GM12878 (cell line): ENCODE measurements around the gene CASK.

Source experiments
- FOS ChIP-seq: IDR thresholded peaks from 3 replicates; pipeline ENCODE4 v1.6.1; 2011; ENCODE audit warnings: borderline replicate concordance; ENCODE audit not compliant: insufficient read length; ENCODE audit errors: extremely low read depth
- FOXK2 ChIP-seq: fragments of 450-650 bp; IDR thresholded peaks from 2 replicates; pipeline ENCODE4 v1.6.1; 2017; ENCODE audit warnings: mild to moderate bottlenecking, moderate library complexity
- HDAC2 ChIP-seq: fragments of 200-600 bp; sonication (generic); IDR thresholded peaks from 2 replicates; pipeline ENCODE4 v1.6.1; 2017
- NR2C1 ChIP-seq: fragments of 450-650 bp; IDR thresholded peaks from 2 replicates; pipeline ENCODE4 v1.6.1; 2017; ENCODE audit warnings: antibody characterized with exemption, mild to moderate bottlenecking, moderate library complexity
- PBX3 ChIP-seq: IDR thresholded peaks from 2 replicates; pipeline ENCODE4 v1.6.1; 2011; ENCODE audit warnings: mild to moderate bottlenecking, low read depth, low read length, moderate library complexity; ENCODE audit not compliant: insufficient replicate concordance
- POLR2AphosphoS5 ChIP-seq: IDR thresholded peaks from 2 replicates; pipeline ENCODE4 v1.6.1; 2011; ENCODE audit warnings: mild to moderate bottlenecking, low read length, inconsistent platforms
- ZSCAN29 ChIP-seq: fragments of 450-650 bp; IDR thresholded peaks from 2 replicates; pipeline ENCODE4 v1.6.1; 2017; ENCODE audit warnings: mild to moderate bottlenecking, moderate library complexity
- TF ChIP-seq, protein P1 (sequence below), 3 experiments: IDR thresholded peaks in 2 of 3; conservative IDR thresholded peaks in 1 of 3; 2 replicates each; pipeline ENCODE4 v1.5.1; 2011; ENCODE audit warnings: low read depth in 3 of 3, low read length in 3 of 3, mild to moderate bottlenecking in 3 of 3, control low read depth in 2 of 3, moderate library complexity in 2 of 3, inconsistent platforms in 1 of 3, mixed read lengths in 1 of 3; ENCODE audit not compliant: control insufficient read depth in 2 of 3, insufficient read depth in 1 of 3; ENCODE audit errors: extremely low read depth in 1 of 3
- TF ChIP-seq, protein P2 (sequence below): IDR thresholded peaks from 2 replicates; pipeline ENCODE4 v1.6.1; 2012; ENCODE audit warnings: low read depth, low read length, improper control_type of control experiment

DNA sequence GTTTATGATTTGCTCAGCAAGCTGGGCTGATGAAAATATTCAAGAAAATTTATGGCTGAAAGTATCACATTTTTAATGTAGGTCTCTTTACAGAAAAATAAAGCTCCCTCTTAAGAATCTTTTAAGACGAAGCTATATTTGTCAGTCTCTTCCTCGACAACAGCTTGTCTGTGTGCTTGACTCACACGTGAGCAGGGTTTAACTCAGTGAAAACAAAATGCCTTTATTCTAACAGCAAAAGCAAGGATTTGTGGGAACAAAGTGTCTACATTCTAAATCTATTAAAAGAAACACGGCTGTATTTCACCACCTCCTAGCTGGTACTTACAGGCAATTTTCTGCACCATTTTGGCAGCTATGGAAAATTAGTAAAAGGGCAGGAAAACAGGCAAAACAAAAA, 400.7 kb downstream of the CASK start:
- no peak for TF ChIP-seq FOXK2
- TF ChIP-seq NR2C1: no peak
- TF ChIP-seq HDAC2: no peak
- TF ChIP-seq FOS: no peak
- TF ChIP-seq PBX3: no peak
- TF ChIP-seq, protein P1, sequence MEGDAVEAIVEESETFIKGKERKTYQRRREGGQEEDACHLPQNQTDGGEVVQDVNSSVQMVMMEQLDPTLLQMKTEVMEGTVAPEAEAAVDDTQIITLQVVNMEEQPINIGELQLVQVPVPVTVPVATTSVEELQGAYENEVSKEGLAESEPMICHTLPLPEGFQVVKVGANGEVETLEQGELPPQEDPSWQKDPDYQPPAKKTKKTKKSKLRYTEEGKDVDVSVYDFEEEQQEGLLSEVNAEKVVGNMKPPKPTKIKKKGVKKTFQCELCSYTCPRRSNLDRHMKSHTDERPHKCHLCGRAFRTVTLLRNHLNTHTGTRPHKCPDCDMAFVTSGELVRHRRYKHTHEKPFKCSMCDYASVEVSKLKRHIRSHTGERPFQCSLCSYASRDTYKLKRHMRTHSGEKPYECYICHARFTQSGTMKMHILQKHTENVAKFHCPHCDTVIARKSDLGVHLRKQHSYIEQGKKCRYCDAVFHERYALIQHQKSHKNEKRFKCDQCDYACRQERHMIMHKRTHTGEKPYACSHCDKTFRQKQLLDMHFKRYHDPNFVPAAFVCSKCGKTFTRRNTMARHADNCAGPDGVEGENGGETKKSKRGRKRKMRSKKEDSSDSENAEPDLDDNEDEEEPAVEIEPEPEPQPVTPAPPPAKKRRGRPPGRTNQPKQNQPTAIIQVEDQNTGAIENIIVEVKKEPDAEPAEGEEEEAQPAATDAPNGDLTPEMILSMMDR (IDR thresholded peaks at IDR 0.05 in 2 of 3, conservative IDR thresholded peaks at IDR 0.05 in 1 of 3; ENCODE audit: control insufficient read depth in 2 of 3, extremely low read depth in 1 of 3, insufficient read depth in 1 of 3, low read depth in 3 of 3, low read length in 3 of 3): no peak
- TF ChIP-seq, protein P2, sequence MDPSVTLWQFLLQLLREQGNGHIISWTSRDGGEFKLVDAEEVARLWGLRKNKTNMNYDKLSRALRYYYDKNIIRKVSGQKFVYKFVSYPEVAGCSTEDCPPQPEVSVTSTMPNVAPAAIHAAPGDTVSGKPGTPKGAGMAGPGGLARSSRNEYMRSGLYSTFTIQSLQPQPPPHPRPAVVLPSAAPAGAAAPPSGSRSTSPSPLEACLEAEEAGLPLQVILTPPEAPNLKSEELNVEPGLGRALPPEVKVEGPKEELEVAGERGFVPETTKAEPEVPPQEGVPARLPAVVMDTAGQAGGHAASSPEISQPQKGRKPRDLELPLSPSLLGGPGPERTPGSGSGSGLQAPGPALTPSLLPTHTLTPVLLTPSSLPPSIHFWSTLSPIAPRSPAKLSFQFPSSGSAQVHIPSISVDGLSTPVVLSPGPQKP: no peak
- no peak for TF ChIP-seq POLR2AphosphoS5
- TF ChIP-seq ZSCAN29: no peak
